ENCODE data around the gene PRICKLE2.

GRCh38 chr3:64151342-64151871, 73.9 kb downstream of the PRICKLE2 start:
- TF ChIP-seq PATZ1 (CRISPR knock-in tag; IDR thresholded peaks at IDR 0.05; ENCODE audit: borderline replicate concordance) (no peak), RARB (CRISPR knock-in tag; IDR thresholded peaks at IDR 0.05) (no peak), CSDC2 (CRISPR knock-in tag; IDR thresholded peaks at IDR 0.05) (no peak), GLIS3 (CRISPR knock-in tag; IDR thresholded peaks at IDR 0.05) (no peak), CREB5 (CRISPR knock-in tag; IDR thresholded peaks at IDR 0.05; ENCODE audit: low read depth) (no peak), ARNTL (CRISPR knock-in tag; IDR thresholded peaks at IDR 0.05; ENCODE audit: borderline replicate concordance, low read depth) (no peak), POU6F1 (CRISPR knock-in tag; IDR thresholded peaks at IDR 0.05; ENCODE audit: borderline replicate concordance, low read depth) (no peak), TSHZ2 (CRISPR knock-in tag; IDR thresholded peaks at IDR 0.05) (no peak), ZNF70 (CRISPR knock-in tag; IDR thresholded peaks at IDR 0.05) (no peak), ZFP30 (CRISPR knock-in tag; IDR thresholded peaks at IDR 0.05) (no peak)

Measured in SK-N-SH treated with all-trans-retinoic acid at 6 μM for 48 hours (cell line).